GM15510 (cell line): ENCODE data around the gene INAFM1.

Experiments
- POLR2A ChIP-seq: IDR thresholded peaks from 3 replicates; pipeline ENCODE4 v1.6.1; 2011; ENCODE audit warnings: borderline replicate concordance; ENCODE audit not compliant: insufficient read length; ENCODE audit errors: extremely low read depth

INAFM1 gene

DNA sequence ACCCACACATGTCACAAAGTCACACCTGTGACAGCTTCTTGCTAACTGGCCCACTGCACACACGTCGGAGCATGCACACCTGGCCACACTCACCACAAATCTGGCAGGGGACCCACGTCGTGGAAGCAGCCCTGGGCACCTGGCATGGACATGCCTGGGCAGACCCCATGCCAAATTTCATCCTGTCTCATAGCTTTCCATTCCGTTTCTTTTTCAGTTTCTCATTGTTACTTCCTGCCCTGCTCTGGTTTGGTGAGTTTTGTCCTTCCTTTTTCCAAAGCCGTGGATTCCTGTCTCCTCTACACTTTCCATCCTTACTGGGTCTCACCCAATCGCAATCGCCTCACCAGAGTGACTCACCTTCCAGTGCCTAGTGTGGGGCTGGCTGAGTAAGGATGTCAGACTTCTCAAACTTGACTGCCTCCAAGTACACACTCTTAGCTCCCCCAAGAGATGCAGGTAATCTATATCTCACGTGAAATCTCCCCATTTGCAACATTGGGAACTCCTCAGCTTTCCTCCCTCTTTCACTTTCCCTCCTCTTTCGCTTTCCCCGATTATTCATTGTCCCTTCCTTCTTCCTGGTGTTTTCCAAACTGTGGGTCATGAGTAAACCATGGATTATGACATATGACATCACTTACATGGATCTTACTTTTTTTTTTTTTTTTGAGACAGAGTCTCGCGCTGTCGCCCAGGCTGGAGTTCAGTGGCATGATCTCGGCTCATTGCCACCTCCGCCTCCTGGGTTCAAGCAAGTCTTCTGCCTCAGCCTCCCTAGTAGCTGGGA is 42.1 kb upstream of the INAFM1 start:
- TF ChIP-seq POLR2A = peak; percentile 14

DNA sequence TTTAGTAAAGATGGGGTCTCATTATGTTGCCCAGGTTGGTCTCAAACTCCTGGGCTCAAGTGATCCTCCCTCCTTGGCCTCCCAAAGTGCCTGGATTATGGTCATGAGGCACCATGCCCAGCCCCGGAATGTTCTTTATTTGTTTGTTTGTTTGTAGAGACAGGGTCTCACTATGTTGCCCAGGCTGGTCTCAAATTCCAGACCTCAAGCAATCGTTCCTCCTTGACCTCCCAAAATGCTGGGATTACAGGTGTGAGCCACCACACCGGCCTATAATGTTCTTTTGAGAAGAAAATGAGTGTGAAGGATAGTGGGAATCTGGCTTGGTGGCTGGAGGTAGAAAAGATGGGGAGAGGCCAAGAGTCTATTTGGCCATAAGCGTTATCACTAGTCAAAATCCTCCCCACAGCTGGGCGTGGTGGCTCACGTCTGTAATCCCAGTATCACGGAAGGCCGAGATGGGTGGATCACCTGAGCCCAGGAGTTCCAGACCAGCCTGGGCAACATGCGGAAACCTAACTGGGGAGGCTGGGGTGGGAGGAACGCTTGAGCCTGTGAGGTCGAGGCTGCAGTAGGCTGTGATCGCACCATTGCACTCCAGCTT is 38.5 kb upstream of the INAFM1 start:
- no peak for TF ChIP-seq POLR2A

DNA sequence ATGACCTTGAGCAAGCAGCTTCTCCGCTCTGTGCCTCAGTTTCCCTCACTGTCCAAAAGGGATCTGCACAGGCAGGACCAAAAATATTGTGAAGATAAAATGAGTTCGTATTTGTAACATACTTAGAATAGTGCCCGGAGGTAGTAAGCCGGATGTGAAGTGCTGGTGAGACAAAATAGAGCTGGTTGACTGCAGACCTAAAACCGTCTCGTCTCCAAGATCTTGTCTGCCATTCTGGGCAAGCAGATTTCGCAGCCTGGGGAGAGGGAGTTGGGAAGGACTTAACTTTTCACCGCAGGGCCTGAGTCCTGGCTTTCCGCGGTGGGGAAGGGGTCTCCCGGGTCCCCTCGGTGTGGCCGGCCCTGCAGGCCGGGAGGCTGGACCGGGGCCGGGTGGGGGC is 35.5 kb upstream of the INAFM1 start:
- no peak for TF ChIP-seq POLR2A

DNA sequence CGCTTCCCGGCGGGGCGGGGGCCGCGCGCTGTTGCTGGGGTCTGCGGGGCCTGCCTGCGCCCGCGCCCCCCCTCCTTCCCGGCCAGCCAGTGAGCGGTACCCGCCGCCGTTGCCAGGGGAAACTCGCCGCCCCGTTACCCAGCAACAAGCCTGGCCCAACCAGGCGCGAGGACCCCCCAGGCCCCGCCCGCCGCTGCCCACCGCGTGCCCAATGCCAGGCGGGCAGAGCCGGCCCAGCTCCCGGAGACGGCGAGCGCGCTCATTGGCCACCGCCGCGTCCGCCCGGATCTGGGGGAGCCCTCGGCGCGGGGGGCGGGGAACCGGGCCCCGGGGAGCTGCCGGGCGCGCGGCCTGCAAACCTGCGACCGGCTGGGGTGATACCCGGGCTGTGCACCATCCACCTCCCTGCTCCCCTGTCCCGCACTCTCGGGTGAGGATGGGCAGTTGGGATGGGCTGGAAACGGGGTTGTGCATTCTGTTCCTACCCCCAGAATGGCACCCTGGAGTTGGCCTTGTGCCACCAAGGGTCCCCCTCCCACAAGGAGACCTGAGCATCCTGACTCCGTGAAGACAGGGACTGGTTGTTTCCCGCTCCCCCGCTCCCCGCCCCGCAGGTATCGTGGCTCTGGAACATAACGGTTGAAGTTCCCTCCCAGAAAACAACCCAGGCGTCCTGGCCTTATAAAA is 34.9 kb upstream of the INAFM1 start:
- TF ChIP-seq POLR2A = no peak

DNA sequence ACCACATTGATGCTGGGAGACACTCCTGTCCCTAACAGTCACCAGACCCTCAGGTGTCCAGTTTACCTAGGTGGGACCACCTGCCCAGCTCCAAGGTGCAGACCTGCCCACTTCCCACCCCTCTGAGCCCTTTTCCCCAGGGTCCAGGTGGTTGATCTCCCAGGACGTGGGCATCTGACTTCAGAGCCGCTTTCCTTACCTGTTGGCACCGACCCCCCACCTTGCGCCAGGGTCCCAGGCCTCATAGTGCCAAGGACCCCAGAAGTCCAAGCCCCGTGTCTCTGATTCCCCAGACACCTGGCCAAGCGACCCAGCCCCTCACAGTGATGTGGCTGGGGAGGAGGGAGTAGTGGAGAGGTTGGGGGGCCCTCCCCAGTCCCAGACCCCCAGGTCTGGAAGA is 34.1 kb upstream of the INAFM1 start:
- no peak for TF ChIP-seq POLR2A

DNA sequence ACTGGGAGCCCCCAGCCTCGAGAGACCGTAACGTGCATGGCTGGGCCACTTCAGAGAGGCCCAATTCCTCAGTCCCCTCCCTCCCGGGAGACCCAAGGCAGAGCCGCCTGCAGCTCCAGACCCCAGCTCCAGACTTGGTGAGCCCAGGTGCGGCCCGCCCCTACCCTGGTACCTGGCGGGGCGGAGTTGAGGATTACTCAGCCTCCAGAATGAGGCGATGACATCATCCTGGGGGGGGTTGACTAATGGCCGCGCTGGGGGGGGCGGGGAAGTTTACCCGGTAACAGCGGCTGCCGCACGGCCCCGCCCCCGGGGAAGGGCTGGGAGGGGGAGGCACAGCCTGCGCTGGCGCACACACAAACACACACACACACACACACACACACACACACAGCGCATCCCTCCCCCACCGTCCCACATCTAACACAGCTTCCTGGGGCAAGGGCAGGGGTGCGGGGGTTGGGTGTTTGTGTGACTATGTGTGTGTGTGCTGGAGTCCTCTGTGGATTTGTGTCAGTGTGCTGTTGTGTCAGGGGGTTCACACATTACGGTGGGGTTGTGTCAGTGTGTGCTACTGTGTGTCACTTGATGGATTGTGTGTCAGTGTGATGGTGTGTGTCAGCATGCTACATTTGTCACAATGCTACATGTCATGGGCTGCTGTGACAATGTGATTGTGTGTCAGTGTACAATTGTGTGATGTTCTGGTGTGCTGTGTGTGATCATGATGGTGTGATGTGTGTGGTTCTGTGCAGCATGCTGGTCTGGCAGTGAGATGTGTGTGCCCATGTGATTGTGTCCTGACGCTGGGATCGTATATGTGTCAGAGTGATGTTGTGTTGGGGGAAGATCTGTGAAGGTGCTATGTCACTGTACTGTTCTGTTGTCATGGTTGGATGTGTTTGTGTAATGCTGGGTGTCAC is 33.4 kb upstream of the INAFM1 start:
- TF ChIP-seq POLR2A = no peak

DNA sequence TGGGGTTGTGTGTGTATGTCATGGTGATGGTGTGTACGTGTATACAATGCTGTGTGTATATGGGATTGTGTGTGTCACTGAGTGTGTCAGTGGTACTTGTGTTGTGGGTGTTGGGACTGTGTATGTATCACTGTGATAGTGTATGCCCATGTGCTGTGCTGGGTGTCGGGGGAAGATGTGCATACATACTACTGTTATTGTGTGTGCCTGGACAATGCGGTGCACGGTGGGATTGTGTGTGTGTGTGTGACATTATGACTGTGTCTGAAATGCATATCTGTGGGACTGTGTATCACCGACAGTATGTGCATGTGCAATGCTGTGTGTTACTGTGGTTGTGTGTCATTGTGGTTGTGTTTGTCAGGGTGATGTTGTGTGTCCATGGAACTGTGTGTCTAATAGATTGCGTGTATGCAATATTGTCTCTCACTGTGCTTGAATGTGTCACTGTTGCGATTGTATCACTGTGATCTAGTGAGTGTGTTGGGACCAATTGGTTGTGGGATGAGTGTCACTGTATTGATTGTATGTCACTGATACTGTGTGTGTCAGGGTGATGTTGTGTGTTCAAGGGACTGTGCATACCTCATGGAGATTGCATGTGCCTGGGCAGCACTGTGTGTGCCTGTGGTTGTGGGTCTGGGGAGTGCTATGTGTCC is 32.6 kb upstream of the INAFM1 start:
- no peak for TF ChIP-seq POLR2A

DNA sequence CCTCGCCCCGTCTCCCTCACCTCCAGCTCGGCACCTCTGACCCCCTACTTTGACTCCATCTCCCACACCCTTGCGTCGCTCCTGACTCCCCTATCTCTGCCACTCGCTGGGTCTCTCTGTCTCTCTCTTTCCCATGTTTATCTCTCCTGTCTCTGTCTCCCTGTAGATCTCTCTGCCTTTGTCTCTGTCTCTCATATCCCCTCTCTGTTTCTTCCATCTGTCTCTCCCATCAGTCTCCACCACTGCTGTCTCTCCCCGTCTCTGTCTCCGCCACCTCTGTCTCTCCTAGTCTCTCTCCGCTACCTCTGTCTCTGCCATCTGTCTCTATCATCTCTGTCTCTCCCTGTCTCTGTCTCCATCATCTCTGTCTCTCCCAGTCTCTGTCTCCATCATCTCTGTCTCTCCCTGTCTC is 31.3 kb upstream of the INAFM1 start:
- no peak for TF ChIP-seq POLR2A

DNA sequence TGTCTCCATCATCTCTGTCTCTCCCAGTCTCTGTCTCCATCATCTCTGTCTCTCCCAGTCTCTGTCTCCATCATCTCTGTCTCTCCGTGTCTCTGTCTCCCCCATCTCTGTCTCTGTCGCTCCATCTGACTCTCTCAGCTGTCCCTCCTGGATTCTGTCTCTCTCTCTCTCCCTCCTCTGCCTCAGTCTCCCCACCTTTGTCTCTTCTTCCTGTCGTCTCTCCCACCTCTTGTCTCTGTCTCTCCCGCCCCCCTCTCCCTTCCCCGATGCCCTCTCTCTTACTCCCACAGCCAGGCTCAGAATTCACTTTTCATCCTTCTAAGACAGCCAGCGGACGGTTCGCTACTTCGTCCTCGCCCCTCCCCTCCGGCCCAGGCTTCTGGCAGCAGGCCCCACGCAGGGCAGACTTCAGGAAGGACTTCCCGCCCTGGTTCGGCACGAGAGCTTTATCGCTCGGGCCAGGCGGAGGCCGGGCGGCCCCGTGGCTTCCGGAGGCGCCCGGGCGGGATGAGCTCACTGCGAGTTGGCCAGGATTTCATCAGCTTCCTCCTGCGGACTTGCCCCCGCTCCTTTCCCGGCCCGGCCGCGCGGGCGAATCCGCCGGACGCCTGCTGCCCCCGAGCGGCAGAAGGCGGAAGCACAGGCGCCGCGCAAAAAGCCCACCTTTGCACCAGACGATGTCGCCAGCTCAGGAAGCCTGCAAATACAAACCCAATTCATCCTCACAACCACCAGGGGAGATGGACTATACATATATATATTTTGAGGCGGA is 30.7 kb upstream of the INAFM1 start:
- peak; percentile 44 for TF ChIP-seq POLR2A

DNA sequence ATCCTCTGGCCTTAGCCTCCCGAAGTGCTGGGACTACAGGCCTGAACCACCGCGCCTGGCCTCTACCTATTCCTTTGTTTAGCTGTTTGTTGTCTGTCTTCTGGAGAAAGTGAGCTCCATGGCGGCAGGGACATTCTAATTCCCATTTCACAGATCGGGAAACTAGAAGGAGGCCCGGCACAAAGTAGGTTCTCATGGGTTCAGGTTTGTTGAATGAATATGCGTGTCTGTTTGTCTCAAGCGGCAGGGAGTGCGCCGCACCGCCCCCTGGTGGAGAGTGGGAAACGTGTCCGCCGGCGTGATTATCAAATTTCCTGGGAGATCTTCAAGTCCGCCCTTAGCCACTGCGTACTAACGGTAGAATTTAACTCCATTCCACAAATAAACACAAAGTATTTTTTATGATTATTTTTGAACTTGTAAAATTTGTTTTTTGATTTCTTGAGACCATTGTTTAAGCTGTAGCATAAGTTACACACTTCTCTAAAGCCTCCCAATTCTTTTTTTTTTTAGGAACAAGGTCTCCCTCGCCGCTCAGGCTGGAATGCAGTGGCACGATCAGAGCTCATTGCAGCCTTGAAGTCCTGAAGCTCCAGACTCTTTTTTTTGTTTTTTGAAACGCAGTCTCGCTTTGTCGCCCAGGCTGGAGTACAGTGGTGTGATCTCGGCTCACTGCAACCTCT is 27.2 kb upstream of the INAFM1 start:
- no peak for TF ChIP-seq POLR2A

DNA sequence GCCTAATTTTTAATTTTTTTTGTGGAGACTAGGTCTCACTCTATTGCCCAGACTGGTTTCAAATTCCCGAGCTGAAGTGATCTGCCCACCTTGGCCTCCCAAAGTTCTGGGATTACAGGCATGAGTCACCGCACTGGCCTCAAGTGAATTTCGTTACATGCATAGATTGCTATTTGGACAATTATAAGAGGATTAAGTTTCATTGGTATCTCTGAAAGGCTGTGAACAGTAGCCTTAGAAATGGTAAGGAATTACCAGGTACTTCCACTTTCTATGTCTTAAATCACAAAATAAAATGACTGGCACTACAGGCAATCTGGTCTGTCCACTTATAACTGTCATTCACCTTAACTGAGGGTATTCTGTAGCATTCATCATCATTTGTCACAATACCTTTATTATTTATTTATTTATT is 21.2 kb upstream of the INAFM1 start:
- no peak for TF ChIP-seq POLR2A

DNA sequence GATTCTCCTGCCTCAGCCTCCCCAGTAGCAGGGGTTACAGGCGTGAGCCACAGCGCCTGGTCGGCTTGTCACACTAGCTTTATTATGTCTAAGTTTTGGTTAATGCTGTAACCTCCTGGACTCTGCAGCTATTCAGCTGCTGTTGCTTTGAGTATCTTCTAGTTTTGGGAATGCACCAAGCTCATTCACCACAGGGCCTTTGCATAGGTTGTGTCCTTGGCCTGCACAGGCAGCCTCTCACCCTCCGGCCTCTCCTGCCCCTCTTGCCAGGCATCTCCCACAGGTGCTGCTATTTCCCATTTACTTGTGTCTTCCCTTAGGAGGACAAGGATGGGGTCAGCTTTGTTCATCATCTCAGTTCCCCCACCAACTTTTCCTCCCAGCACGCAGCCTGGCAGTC is 20.7 kb upstream of the INAFM1 start:
- TF ChIP-seq POLR2A = no peak
